Measurements from ENCODE around the gene CFAP54.

GRCh38 chr12:96886998-96887677 is 397.8 kb downstream of the CFAP54 start:
- TF ChIP-seq POLR2A (IDR thresholded peaks at IDR 0.05; ENCODE audit: extremely low read depth, insufficient read length): no peak
- TF ChIP-seq CTCF (IDR thresholded peaks at IDR 0.05; ENCODE audit: low read depth, low read length): no peak
